Activated naive CD4-positive, alpha-beta T cell treated with anti-CD3 and anti-CD28 coated beads for 36 hours (primary cell): ENCODE results near the gene BCL2L14. TPM values are rescaled to one million over a fixed set of nuclear protein-coding genes. Genes with fewer than 3 reads are reported as not detected.

Experiments
- microRNA-seq: library from miRNA; unstranded; fragments of <30 nt; microRNA quantifications from one replicate; pipeline ENCODE4 v1.2.0, GENCODE V29; 2022; ENCODE audit warnings: borderline microRNAs expressed, borderline replicate concordance
- total RNA-seq, 2 experiments: library from RNA; stranded (reverse); gene quantifications; one replicate each; pipeline ENCODE4 v1.2.3, GENCODE V29; 2021

BCL2L14 gene
- total RNA-seq, 2 experiments from 2014 or later = 19.4 to 21.8 TPM

Small RNA genes within 50 kb of the gene (microRNA-seq; reads per million reads assigned to microRNA genes)
- gene MIR1244-4 = not detected

Other genes starting within 250 kb of the BCL2L14 start
- gene LRP6, start 196.1 kb downstream of the BCL2L14 start, total RNA-seq = 1 to 10 TPM; 3.9 to 4.1 TPM